GM23338 (cell line): ENCODE data around the gene ADAMTS10. TPM values are rescaled to one million over a fixed set of nuclear protein-coding genes. Genes with fewer than 3 reads are reported as not detected.

Source experiments
- ATAC-seq: fragments of 200-7000 bp; cut with Tn5 transposase; 3 replicates; pipeline ENCODE4 v1.9.1; 2020
- DNase-seq: peaks from one replicate; pipeline ENCODE4 v3.0.0-alpha.2; 2015; ENCODE audit warnings: low spot score
- H2AFZ ChIP-seq: fragments of 200-600 bp; sonication (generic); 2 replicates; pipeline ENCODE4 v1.8.0; 2016; ENCODE audit warnings: antibody characterized with exemption, mild to moderate bottlenecking, moderate library complexity
- H3F3A ChIP-seq: fragments of 200-600 bp; sonication (generic); replicated peaks from 2 replicates; pipeline ENCODE4 v1.8.0; 2017; ENCODE audit warnings: antibody characterized with exemption, mixed run types, low read depth
- H3K27ac ChIP-seq: fragments of 200-600 bp; sonication (generic); 2 replicates; pipeline ENCODE4 v1.6.1; 2016; ENCODE audit warnings: low read depth
- H3K27me3 ChIP-seq: fragments of 200-600 bp; sonication (generic); 2 replicates; pipeline ENCODE4 v1.8.0; 2016; ENCODE audit warnings: mild to moderate bottlenecking, mixed run types, moderate library complexity; ENCODE audit not compliant: insufficient read depth
- H3K36me3 ChIP-seq: fragments of 200-600 bp; sonication (generic); 2 replicates; pipeline ENCODE4 v1.8.0; 2016; ENCODE audit warnings: mild to moderate bottlenecking; ENCODE audit not compliant: insufficient read depth
- H3K4me1 ChIP-seq: fragments of 200-600 bp; sonication (generic); 2 replicates; pipeline ENCODE4 v1.8.0; 2016; ENCODE audit warnings: mild to moderate bottlenecking, moderate library complexity; ENCODE audit not compliant: insufficient read depth
- H3K4me2 ChIP-seq: fragments of 200-600 bp; sonication (generic); 2 replicates; pipeline ENCODE4 v1.7.1; 2017; ENCODE audit warnings: mixed run types
- H3K4me3 ChIP-seq: fragments of 200-600 bp; sonication (generic); 2 replicates; pipeline ENCODE4 v1.6.1; 2016; ENCODE audit warnings: mixed run types
- H3K79me2 ChIP-seq: fragments of 200-600 bp; sonication (generic); replicated peaks from 2 replicates; pipeline ENCODE4 v1.8.0; 2017; ENCODE audit warnings: mild to moderate bottlenecking; ENCODE audit not compliant: insufficient read depth
- H3K9me2 ChIP-seq: fragments of 200-600 bp; sonication (generic); 2 replicates; pipeline ENCODE4 v1.8.0; 2017; ENCODE audit not compliant: insufficient read depth
- H4K20me1 ChIP-seq: fragments of 200-600 bp; sonication (generic); replicated peaks from 2 replicates; pipeline ENCODE4 v1.8.0; 2017; ENCODE audit warnings: mild to moderate bottlenecking; ENCODE audit not compliant: insufficient read depth
- H3K27ac Mint-ChIP-seq: 2 replicates; pipeline ENCODE4 v1.8.0; 2020; ENCODE audit warnings: inconsistent platforms, mild to moderate bottlenecking, moderate library complexity, mixed read lengths
- H3K27me3 Mint-ChIP-seq: 3 replicates; pipeline ENCODE4 v1.8.0; 2022; ENCODE audit warnings: low read depth, mild to moderate bottlenecking, moderate library complexity, mixed read lengths, inconsistent platforms; ENCODE audit not compliant: insufficient read depth, poor library complexity
- H3K36me3 Mint-ChIP-seq: 3 replicates; pipeline ENCODE4 v1.8.0; 2021; ENCODE audit warnings: low read depth, mild to moderate bottlenecking, inconsistent platforms, moderate library complexity, mixed read lengths
- H3K4me1 Mint-ChIP-seq: 3 replicates; pipeline ENCODE4 v1.8.0; 2020; ENCODE audit warnings: mild to moderate bottlenecking, inconsistent platforms, mixed read lengths
- H3K4me3 Mint-ChIP-seq: 3 replicates; pipeline ENCODE4 v1.8.0; 2021; ENCODE audit warnings: moderate library complexity, mild to moderate bottlenecking, inconsistent platforms, mixed read lengths
- H3K9me3 Mint-ChIP-seq: 3 replicates; pipeline ENCODE4 v1.8.0; 2020; ENCODE audit warnings: moderate library complexity, mild to moderate bottlenecking, inconsistent platforms, mixed read lengths
- CREB1 ChIP-seq: fragments of 250-450 bp; sonication (Bioruptor Pico); IDR thresholded peaks from 2 replicates; pipeline ENCODE4 v1.5.0; 2020; ENCODE audit warnings: low read depth, mild to moderate bottlenecking, moderate library complexity
- CTCF ChIP-seq, 2 experiments: fragments of 200-600 bp in 1 of 2; sonication (generic) in 1 of 2; conservative IDR thresholded peaks; 2 replicates each; pipeline versions ENCODE4 v1.5.1 to v1.6.1; 2016 to 2017; ENCODE audit warnings: antibody characterized with exemption in 2 of 2, low read depth in 2 of 2, mild to moderate bottlenecking in 2 of 2, moderate library complexity in 1 of 2
- ETS1 ChIP-seq: IDR thresholded peaks from 2 replicates; pipeline ENCODE4 v1.6.1; 2016; ENCODE audit warnings: antibody characterized with exemption
- EZH2 ChIP-seq: fragments of 200-600 bp; sonication (generic); IDR thresholded peaks from one replicate; pipeline ENCODE4 v1.8.0; 2017; ENCODE audit warnings: antibody characterized with exemption, mild to moderate bottlenecking, low read depth; ENCODE audit not compliant: unreplicated experiment
- JUNB ChIP-seq: IDR thresholded peaks from one replicate; pipeline ENCODE4 v1.6.1; 2016; ENCODE audit warnings: antibody characterized with exemption; ENCODE audit not compliant: unreplicated experiment
- NANOG ChIP-seq: IDR thresholded peaks from 2 replicates; pipeline ENCODE4 v1.6.1; 2016; ENCODE audit warnings: antibody characterized with exemption, borderline replicate concordance
- POLR2AphosphoS5 ChIP-seq: IDR thresholded peaks from 2 replicates; pipeline ENCODE4 v1.6.1; 2016; ENCODE audit warnings: antibody characterized with exemption, low read depth
- STAT1 ChIP-seq: IDR thresholded peaks from one replicate; pipeline ENCODE4 v1.6.1; 2016; ENCODE audit warnings: antibody characterized with exemption; ENCODE audit not compliant: unreplicated experiment
- ZNF114 ChIP-seq: fragments of 250-450 bp; sonication (Bioruptor Pico); IDR thresholded peaks from 2 replicates; pipeline ENCODE4 v1.5.0; 2020; ENCODE audit warnings: mild to moderate bottlenecking, moderate library complexity
- ZNF331 ChIP-seq: fragments of 250-450 bp; sonication (Bioruptor Pico); IDR thresholded peaks from 2 replicates; pipeline ENCODE4 v1.5.0; 2020; ENCODE audit warnings: low read depth, mild to moderate bottlenecking, moderate library complexity
- polyA plus RNA-seq: library from polyadenylated mRNA; unstranded; fragments of >200 nt; fragmentation: Nextera tagmentation; extraction: Ambion mirVana; gene quantifications from 2 replicates; pipeline ENCODE4 v1.2.1, GENCODE V29; 2016
- total RNA-seq: library from RNA; depleted of rRNA; stranded (reverse); fragments of >200 nt; shearing (Covaris generic); gene quantifications from 2 replicates; pipeline ENCODE4 v1.2.3, GENCODE V29; 2014

The ADAMTS10 gene
- total and polyA plus RNA-seq, 2 experiments from 2014 or later = 5.0 to 25.9 TPM

DNA sequence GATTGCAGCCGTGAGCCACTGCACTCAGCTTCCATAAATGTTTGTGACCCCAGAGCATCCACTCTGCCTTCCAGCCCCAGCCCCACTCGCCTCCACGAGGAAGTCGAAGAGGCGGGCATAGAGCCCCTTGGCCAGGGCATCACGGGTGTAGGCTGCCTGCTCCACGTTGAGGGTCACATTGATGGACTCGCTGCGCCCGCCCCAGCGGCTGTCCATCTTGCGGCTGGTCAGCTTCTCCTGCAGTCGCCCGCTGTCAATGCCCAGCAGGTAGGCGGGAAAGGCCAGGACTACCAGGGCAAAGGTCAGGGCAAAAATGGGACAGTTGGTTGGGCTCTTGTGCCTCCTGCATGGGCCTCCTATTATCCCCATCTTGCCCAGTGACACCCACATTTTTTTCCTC, 60.4 kb downstream of the ADAMTS10 start:
- Histone ChIP-seq H3K27me3 (no peaks in the 10 kb centered on the region), H3K4me3 (no peak overlapping the region), H4K20me1 (no peaks in the 10 kb centered on the region), H3K4me2 (no peak overlapping the region), H2AFZ (no peak overlapping the region), H3K27ac (no peak overlapping the region), H3K4me1 (no peaks in the 10 kb centered on the region), H3K79me2 (no peaks in the 10 kb centered on the region), H3K9me2 (peaks cover 3% of the 10 kb centered on the region; the same call in 1 of the 2 replicates), H3F3A (peaks cover 5% of the 10 kb centered on the region; the same call in 1 of the 2 replicates), H3K36me3 (no peaks in the 10 kb centered on the region)
- Mint-ChIP-seq H3K9me3 (no peaks in the 10 kb centered on the region), H3K27ac (no peak overlapping the region), H3K27me3 (peaks cover 13% of the 10 kb centered on the region), H3K36me3 (peaks cover 21% of the 10 kb centered on the region; the same call in 2 of the 3 replicates), H3K4me3 (no peak overlapping the region), H3K4me1 (peaks cover 3% of the 10 kb centered on the region; the same call in 1 of the 3 replicates)
- ATAC-seq = no peak
- no peak for DNase-seq
- TF ChIP-seq ETS1 = no peak
- TF ChIP-seq EZH2 = no peak
- TF ChIP-seq POLR2AphosphoS5 = no peak
- no peak for TF ChIP-seq ZNF114 (CRISPR knock-in tag)
- TF ChIP-seq JUNB = no peak

DNA sequence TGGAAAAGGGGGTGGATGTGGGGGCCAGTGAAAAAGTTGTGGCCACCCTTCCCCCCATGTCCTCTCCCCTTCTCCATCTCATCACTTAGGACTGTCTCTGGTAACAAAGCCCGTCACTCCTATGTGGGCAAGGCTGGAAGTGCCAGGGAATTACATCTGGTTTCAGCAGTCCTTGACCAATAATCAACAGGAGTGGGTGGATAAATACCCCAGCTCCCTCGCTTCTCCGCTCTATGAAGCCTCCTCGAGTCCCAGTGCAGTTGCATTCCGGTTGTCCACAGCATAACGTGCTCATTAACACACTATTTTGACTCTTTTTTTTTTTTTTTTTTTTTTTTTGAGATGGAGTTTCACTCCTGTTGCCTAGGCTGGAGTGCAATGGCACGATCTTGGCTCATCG, 64.8 kb downstream of the ADAMTS10 start:
- no peaks in the 10 kb centered on the region; the same call in 1 of the 2 replicates for H4K20me1 ChIP-seq
- H3K4me3 ChIP-seq = no peak overlapping the region
- no peak overlapping the region for H3K4me3 Mint-ChIP-seq
- no peaks in the 10 kb centered on the region for H3K9me2 ChIP-seq
- no peaks in the 10 kb centered on the region for H3K36me3 ChIP-seq
- TF ChIP-seq ZNF114 (CRISPR knock-in tag) (no peak), NANOG (no peak), CTCF (conservative IDR thresholded peaks at IDR 0.05; ENCODE audit: low read depth in 2 of 2) (no peak), STAT1 (no peak), ZNF331 (CRISPR knock-in tag) (no peak), EZH2 (no peak), CREB1 (CRISPR knock-in tag) (no peak)
- H3K4me2 ChIP-seq = no peak overlapping the region
- no peaks in the 10 kb centered on the region for H3K4me1 Mint-ChIP-seq
- peaks cover 3% of the 10 kb centered on the region for H3K27me3 Mint-ChIP-seq
- no peak overlapping the region for H2AFZ ChIP-seq
- no peaks in the 10 kb centered on the region for H3K79me2 ChIP-seq
- H3K27me3 ChIP-seq = no peaks in the 10 kb centered on the region
- peaks cover 21% of the 10 kb centered on the region; the same call in 2 of the 3 replicates for H3K36me3 Mint-ChIP-seq
- ATAC-seq (no peak), DNase-seq (no peak)
- no peak overlapping the region for H3K27ac ChIP-seq
- H3F3A ChIP-seq = no peaks in the 10 kb centered on the region
- no peaks in the 10 kb centered on the region for H3K9me3 Mint-ChIP-seq
- no peaks in the 10 kb centered on the region for H3K4me1 ChIP-seq
- no peak overlapping the region for H3K27ac Mint-ChIP-seq
